Activated T-helper 1 cell treated with anti-CD3 and anti-CD28 coated beads, Interleukin-2, amount 50 U/mL, for 16 hours (primary cell): ENCODE data around the gene REPIN1.
A peak's percentile ranks its signal among the peaks of the same experiment; 100 is the strongest.

Experiments
- DNase-seq, 2 donors: peaks; one replicate each; pipeline ENCODE4 v3.0.0-alpha.2; 2020; ENCODE audit warnings: low read depth in 1 of 2, low spot score in 1 of 2

Gene REPIN1

GRCh38 chr7:150404805-150405583 lies 36.4 kb downstream of the REPIN1 start:
- DNase-seq: peak; percentile 51 to 67

DNA sequence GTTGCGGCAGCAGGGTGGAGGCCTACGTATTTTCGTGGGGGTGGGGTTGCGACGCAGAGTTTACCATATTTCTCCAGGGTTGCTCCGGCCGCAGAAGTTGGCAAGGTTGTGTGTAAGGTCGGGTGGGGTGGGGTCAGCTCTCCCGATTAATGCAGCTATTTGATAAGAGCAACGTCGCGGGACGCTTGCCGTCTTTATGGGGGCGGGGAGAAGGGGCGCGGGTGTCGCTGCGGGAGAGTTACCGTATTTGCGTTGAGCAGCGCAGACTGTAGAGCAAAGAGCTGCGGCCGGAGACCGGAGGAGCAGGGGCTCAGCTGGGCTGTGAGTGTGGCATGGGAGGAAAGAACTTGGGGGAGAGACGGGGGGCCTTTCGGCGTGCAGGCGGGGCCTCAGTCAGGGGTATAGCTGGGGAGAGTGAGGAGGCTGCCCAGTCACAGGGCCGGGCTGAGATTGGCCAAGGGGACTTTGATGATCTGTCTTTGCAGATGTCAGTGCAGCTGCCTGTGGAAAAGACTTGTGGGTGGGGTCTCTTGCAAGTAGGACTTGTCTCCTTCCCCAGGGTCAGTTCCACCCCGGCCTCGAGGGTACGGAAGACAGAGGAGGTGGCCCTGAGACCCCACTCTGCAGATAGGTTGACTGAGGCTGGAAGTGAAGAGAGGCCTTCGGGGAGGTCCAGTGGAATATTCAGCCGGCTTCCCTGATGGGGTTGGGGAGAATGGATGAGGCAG lies 37.1 kb downstream of the REPIN1 start:
- DNase-seq: peak in 1 of 2 donors; percentile 21

DNA sequence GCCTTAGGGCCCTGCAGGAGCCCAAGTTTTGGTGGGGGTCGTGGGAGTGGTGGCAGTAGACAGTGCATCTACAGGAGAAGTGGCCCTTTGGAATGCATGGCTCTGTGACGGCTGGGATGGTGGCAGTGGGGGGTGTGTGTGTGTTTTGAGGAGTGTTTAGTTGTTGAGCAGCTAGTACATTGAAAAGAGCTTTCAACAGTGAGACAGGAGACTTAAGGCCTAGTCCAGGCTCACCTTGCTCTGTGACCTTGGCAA lies 37.6 kb downstream of the REPIN1 start:
- DNase-seq: no peak

DNA sequence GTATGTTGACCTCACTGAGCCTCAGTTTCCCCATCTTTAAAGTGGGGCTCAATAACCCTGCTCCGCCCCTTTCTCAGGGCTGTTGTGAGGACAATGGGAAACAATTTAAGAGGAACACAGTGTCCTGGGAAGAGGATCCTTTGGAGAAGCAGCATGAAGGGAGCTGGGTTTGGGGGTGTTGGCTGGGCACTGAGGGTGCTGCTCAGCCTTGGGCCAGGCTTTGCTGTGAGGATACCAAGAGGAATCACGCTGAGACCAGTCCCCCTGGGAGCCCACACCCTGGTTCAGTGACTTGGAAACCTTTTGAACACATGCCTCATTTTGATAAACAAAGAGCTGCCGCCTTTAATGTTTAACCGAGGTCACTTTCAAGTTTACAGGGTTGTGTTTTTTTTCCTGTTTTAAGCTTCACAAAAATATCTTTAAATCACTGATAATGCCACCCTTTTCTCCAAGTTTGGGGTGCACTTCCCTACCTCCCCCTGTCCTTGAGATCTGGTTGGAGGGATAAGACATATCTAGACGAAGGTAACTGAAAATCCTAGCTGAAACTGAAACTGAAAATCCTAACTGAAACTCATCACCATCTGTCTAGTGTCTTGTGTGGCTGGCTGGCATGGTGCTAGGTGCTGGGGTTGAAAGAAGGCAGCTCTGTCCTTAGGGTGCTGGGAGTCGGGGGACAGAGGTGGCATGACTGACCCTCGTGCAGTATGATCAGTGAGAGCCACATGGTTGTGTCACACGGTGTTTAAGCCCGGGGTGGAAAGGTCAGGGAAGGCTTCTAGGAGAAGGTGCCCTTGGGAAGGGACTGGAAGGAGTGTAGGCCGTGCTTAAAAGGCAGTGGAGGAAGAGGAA lies 38.2 kb downstream of the REPIN1 start:
- no peak for DNase-seq

- no peak for DNase-seq
These were observed 39.2 kb downstream of the REPIN1 start for GRCh38 chr7:150407588-150408392.

GRCh38 chr7:150408393-150409299 lies 40.0 kb downstream of the REPIN1 start:
- DNase-seq: no peak

GRCh38 chr7:150409300-150410030 lies 40.8 kb downstream of the REPIN1 start:
- no peak for DNase-seq

DNA sequence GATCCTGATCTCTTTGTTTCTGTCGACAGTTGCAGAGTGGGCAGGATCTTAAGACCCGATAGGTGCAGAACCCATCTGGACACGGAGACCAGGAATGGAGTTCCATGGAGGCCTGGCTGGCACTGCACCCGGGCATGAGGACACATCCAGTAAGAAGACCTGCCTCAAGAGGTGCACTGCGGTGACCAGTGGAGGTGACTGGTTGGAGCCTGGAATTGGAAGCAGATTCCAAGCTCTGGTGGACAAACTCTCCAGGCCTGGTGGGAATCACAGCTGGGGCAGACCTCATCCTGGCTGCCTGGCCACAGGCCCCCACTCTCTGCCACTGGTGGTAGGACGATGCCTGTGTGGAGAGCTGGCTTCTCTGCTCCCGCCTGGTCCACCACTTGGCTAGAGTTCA lies 41.5 kb downstream of the REPIN1 start:
- DNase-seq: no peak

DNA sequence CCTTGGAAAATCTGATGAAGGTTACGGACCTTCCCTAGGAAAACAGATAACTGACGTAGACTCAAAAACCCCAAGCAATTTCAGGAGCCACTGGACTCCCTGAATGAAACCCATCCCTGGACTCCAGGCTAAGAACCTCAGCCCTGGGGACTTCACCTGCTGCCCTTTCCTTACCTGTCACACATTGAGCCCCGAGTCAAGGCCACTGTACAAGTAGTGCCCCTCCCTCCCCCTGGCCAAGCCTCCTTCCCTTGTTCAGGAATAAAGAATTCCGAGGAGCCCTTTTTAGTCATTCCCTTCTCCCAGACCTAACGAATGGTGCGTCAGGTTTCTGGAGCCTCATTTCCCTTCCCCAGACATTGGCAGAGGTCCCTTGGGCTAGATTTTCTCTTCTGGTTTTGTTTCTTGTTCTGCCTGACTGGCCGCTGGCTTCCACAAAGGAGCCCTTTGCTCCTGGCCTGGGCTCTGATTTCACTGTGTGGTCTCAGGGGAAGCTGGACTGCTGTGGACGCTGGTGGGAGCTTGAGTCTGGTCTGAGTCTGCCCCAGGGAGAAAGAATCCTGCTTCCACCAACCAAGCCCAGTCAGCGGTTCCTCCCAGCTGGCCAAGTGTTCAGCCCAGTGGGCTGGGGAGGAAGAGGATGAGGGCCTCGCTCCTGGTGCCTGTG lies 42.2 kb downstream of the REPIN1 start:
- DNase-seq: no peak

- no peak for DNase-seq
These were observed 43.0 kb downstream of the REPIN1 start for GRCh38 chr7:150411606-150412005.

DNA sequence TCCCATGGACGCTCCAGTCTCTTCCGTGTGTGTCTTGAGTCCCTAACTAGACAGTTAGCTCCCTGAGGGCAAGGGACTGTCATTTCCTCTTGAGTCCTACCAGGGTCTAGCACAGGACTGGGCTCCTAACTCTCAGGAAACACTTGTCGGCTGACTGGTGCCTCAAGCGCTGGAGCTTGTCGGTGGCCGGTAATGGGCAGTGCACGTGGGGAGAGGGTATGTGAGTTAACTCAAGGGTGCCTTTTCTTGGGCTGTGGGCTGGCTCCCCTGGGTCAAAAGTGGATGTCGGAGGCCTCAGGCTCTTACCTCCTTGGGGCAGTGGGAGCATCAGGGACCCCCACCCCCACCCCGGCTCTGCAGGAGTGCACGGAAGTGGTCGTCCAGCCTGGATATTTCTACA lies 43.4 kb downstream of the REPIN1 start:
- no peak for DNase-seq

- DNase-seq: no peak
These were observed 44.2 kb downstream of the REPIN1 start for GRCh38 chr7:150412518-150413488.

GRCh38 chr7:150413640-150414081 lies 45.0 kb downstream of the REPIN1 start:
- DNase-seq: no peak

DNA sequence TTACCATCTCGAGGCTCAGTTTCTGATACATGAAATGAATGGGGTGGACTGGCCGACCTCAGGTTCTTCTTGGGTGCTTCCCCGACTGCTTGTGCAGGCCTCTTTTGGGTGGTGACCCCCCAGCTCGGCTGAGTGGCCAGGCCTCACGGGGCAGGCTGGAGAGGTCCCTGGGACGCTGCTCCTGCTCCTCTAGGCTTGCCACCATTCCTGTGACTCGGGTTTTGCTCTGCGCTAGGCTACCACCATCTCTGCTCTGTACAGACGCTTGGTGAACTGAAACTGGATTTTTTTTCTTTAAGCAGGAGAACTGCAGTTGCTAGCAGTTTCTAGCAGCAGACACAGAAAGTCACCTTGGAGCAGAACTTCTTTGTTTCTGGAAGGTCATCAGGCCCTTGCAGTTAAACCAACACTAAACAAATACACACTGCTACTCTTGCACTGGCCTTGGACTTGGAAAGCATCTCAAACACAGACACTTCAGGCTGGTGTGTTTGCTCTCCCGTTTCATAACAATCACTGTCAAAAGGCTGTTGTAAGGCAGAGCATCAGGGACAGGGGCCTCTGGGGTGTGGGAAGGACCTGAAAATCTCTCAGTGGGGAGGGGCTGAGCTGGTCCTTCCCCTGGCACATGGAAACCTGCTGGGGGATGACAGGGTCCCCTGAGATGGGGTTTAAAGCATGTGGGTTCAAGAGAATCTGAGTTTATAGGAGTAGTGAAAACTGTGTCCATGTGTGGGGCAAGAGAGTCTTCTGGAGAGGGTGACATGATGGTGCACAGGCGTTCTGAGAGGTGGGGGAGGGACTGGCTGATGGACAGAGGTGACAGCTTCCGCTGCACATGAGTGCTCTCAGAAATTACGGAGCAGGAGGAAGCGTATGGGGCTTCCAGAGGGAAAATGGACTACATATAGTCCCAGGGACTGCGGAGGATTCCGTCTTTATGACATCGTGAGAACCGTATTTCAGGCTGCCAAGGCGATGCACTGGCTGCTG lies 46.8 kb downstream of the REPIN1 start:
- no peak for DNase-seq

- no peak for DNase-seq
These were observed 48.6 kb downstream of the REPIN1 start for GRCh38 chr7:150417239-150417638.

DNA sequence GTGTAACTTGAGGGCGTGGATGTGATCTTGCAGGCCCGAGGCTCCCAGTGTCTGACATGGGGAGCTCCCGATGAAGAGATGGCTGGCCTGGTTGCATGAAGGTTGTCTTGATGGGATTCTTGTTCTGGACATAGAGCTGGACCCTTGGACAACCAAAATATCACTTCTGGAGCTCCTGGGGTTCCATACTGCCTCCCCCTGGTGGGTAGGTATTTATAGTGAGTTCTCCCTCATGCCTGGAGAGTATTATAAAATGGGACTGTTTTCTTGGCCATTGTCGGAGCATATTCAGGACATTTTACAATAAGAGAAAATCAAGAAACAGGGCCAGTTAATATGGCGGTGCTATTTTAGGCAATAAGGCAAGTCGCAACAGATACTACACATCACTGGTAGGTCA lies 49.2 kb downstream of the REPIN1 start:
- no peak for DNase-seq
